ENCODE data around the gene BOC.

BOC gene

GRCh38 chr3:113255100-113255853, 43.9 kb downstream of the BOC start:
- TF ChIP-seq, protein P1, sequence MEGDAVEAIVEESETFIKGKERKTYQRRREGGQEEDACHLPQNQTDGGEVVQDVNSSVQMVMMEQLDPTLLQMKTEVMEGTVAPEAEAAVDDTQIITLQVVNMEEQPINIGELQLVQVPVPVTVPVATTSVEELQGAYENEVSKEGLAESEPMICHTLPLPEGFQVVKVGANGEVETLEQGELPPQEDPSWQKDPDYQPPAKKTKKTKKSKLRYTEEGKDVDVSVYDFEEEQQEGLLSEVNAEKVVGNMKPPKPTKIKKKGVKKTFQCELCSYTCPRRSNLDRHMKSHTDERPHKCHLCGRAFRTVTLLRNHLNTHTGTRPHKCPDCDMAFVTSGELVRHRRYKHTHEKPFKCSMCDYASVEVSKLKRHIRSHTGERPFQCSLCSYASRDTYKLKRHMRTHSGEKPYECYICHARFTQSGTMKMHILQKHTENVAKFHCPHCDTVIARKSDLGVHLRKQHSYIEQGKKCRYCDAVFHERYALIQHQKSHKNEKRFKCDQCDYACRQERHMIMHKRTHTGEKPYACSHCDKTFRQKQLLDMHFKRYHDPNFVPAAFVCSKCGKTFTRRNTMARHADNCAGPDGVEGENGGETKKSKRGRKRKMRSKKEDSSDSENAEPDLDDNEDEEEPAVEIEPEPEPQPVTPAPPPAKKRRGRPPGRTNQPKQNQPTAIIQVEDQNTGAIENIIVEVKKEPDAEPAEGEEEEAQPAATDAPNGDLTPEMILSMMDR (IDR thresholded peaks at IDR 0.05), result no peak

DNA sequence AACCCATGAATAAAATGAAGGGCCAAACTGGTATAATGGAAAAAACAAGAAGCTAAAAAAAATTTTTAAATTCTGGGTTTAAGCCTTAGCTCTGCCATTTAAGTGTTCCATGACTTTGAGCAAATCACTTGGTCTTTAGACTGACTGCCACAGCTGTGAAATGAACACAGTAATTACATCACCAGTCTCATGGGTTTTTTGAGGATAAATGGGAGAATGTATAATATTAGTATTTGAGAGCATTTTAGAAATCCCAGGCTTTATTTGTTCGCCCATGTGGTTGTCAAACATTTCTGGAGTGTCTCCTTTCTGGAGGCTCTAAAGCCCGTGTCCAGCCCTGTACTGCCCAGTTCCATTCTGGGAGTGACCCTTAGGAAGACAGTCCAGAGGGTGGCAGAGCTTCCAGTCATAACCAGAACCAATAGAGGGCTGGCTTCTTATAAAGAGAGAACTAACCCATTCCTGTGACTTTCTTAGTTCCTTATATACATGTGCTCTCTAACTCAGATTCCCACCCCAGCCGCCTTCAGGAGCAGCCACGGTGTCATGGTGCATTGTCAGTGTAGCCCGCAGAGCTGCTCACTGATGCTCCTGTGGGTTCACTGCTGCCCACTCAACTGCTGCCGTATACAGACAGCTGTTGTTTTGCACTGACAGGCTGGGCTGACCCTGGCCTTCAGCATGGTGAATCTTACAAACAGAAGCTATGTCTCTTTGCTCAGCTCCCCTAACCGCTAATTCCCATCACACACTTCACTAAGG, 44.7 kb downstream of the BOC start:
- TF ChIP-seq, protein P1 (IDR thresholded peaks at IDR 0.05), result no peak

- TF ChIP-seq, protein P1 (IDR thresholded peaks at IDR 0.05), result no peak
Measured at GRCh38 chr3:113258361-113258760, 47.0 kb downstream of the BOC start.

DNA sequence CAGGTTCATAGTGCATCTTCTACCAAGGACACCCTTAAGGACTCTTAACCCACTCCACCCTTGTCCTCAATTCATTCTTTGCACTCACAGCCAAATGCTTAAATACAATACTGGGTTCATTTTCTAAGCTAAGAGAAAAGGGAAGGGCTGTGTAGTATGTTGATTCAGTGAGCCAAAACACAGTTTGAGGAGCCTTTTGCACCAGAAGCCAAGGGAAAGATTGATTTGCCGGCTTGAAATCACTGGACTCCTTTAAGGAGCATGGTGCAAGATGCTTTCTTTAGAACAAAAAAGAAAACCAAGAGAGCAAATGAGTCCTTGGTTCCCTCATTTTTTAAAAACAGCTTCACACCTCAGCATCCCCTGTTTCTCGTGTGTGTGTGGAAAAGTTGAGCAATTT, 47.8 kb downstream of the BOC start:
- TF ChIP-seq, protein P1 (IDR thresholded peaks at IDR 0.05), result no peak

DNA sequence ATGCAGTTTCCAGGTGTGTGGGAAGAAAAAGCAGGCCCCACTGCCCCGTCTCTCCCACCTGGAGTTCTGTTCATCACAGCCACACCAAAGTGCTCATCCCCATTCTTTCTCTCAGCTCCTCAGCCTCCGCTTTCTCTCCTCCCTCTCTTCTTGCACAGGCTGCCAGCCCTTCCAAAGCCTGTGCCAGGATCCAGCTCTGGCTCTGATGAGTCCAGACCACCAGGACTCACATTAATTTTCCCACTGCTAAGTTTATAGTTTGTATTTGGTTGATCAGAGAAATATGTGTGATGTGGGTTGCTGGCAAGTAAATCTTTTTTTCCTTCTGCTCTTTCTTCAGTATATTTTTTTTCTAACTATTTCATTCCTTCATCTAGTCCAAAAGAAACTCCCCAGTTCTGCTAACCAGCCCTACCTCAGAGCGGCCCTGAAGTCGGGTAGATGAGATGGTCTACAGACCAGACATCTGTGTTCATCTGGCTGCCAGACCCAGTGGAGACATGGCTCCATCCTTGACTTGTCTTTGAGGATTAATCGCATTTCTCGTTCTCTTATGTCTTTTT, 49.8 kb downstream of the BOC start:
- TF ChIP-seq, protein P1 (IDR thresholded peaks at IDR 0.05), result no peak

GRCh38 chr3:113261626-113262303, 50.4 kb downstream of the BOC start:
- TF ChIP-seq, protein P1 (IDR thresholded peaks at IDR 0.05), result no peak

DNA sequence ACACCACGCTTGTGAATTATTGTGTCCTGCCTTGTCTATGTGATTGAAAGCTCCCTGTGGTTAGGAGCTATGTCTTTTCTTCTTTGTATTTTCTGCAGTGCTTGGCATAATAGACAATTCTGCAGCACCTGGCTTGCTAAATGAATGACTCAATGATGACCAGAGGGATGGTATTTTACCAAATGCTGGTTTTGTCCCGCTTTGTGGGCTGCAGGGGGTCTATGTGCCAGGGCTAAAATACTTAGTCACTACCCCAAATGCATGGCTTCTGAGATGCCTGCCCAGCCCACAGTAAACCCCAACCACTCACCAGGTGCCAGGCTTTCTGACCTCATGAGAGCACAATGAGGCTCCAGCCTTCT, 50.9 kb downstream of the BOC start:
- TF ChIP-seq, protein P1 (IDR thresholded peaks at IDR 0.05), result no peak
